A673 (cell line): ENCODE results near the gene NPAS4.

Experiments
- EZH2 ChIP-seq: fragments of 200-600 bp; sonication (generic); IDR thresholded peaks from 2 replicates; pipeline ENCODE4 v1.6.1; 2017; ENCODE audit warnings: borderline replicate concordance, low read depth, mild to moderate bottlenecking, mixed read lengths, antibody characterized with exemption, low read length; ENCODE audit not compliant: poor library complexity, severe bottlenecking
- TF ChIP-seq, protein P1 (sequence below): fragments of 300-800, 200-600 bp; sonication (generic); conservative IDR thresholded peaks from 2 replicates; pipeline ENCODE4 v1.5.1; 2017; ENCODE audit warnings: low read depth, mild to moderate bottlenecking, antibody characterized with exemption, low read length, moderate library complexity, mixed read lengths

DNA sequence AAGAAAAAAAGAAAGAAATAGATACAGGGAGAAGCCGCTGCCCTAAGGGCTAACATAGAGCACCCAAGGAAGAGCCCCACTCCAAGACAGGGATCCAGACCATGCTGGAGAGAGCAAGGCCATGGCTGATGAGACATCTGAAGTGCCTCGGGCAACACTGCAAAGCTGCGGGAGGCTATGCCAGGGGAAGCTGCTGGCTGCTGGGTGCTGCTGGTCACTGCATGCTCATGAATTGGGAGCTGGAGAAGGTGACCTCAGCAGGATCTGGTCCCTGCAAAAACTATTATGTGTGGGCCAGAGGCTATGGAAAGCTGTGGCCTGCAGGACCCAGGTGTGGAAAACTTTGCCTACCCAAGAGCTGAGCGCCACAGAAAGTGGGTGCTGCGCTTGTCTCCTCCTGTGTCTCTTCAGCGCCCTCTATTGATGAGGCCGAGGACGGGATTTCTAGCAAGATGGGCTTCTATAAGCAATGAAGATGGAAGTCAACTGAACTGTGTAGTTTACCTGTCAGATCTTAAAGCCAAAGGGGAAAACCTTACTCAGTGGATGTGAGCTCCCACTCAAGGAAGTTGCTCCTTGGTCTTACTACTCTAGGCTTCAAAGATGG is 32.0 kb upstream of the NPAS4 start:
- TF ChIP-seq, protein P1, sequence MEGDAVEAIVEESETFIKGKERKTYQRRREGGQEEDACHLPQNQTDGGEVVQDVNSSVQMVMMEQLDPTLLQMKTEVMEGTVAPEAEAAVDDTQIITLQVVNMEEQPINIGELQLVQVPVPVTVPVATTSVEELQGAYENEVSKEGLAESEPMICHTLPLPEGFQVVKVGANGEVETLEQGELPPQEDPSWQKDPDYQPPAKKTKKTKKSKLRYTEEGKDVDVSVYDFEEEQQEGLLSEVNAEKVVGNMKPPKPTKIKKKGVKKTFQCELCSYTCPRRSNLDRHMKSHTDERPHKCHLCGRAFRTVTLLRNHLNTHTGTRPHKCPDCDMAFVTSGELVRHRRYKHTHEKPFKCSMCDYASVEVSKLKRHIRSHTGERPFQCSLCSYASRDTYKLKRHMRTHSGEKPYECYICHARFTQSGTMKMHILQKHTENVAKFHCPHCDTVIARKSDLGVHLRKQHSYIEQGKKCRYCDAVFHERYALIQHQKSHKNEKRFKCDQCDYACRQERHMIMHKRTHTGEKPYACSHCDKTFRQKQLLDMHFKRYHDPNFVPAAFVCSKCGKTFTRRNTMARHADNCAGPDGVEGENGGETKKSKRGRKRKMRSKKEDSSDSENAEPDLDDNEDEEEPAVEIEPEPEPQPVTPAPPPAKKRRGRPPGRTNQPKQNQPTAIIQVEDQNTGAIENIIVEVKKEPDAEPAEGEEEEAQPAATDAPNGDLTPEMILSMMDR: peak; percentile 96
- TF ChIP-seq EZH2: no peak
